Loucy (cell line): Measurements from ENCODE around the gene CCRL2.

Experiments
- H2AFZ ChIP-seq: fragments of 200-600 bp; sonication (generic); 2 replicates; pipeline ENCODE4 v1.6.0; 2016; ENCODE audit warnings: antibody characterized with exemption, mild to moderate bottlenecking, low read length, moderate library complexity
- H3F3A ChIP-seq: fragments of 200-600 bp; 2 replicates; pipeline ENCODE4 v1.6.0; 2016; ENCODE audit warnings: antibody characterized with exemption, low read depth, mild to moderate bottlenecking
- H3K27me3 ChIP-seq: fragments of 200-600 bp; sonication (generic); 2 replicates; pipeline ENCODE4 v1.6.1; 2014; ENCODE audit warnings: low read length, mild to moderate bottlenecking; ENCODE audit not compliant: insufficient read depth, poor library complexity, severe bottlenecking
- H3K36me3 ChIP-seq: fragments of 200-600 bp; sonication (generic); 2 replicates; pipeline ENCODE4 v1.6.1; 2016; ENCODE audit warnings: low read length; ENCODE audit not compliant: insufficient read depth
- H3K4me1 ChIP-seq: fragments of 200-600 bp; sonication (generic); 2 replicates; pipeline ENCODE4 v1.5.1; 2014; ENCODE audit warnings: low read length, mild to moderate bottlenecking; ENCODE audit not compliant: insufficient read depth, poor library complexity, severe bottlenecking
- H3K4me2 ChIP-seq: fragments of 200-600 bp; sonication (generic); 2 replicates; pipeline ENCODE4 v1.6.0; 2014; ENCODE audit warnings: antibody characterized with exemption, low read length, low read depth, mild to moderate bottlenecking; ENCODE audit not compliant: poor library complexity, severe bottlenecking
- H3K4me3 ChIP-seq: fragments of 200-600 bp; sonication (generic); 2 replicates; pipeline ENCODE4 v1.5.1; 2014; ENCODE audit warnings: low read length, mild to moderate bottlenecking, mixed read lengths; ENCODE audit not compliant: poor library complexity, severe bottlenecking
- H3K79me2 ChIP-seq: fragments of 200-600 bp; sonication (generic); 2 replicates; pipeline ENCODE4 v1.6.1; 2014; ENCODE audit warnings: low read length; ENCODE audit not compliant: insufficient read depth
- H3K9ac ChIP-seq: fragments of 200-600 bp; sonication (generic); 2 replicates; pipeline ENCODE4 v1.6.0; 2014; ENCODE audit warnings: mild to moderate bottlenecking, low read depth, low read length, moderate library complexity; ENCODE audit not compliant: poor library complexity, severe bottlenecking
- H3K9me2 ChIP-seq: fragments of 200-600 bp; sonication (generic); replicated peaks from 2 replicates; pipeline ENCODE4 v1.6.1; 2016; ENCODE audit warnings: low read depth, low read length, mixed read lengths
- H3K9me3 ChIP-seq: fragments of 200-600 bp; sonication (generic); 2 replicates; pipeline ENCODE4 v1.6.1; 2014; ENCODE audit warnings: mild to moderate bottlenecking, antibody characterized with exemption, low read length, low read depth; ENCODE audit not compliant: insufficient read depth
- H4K20me1 ChIP-seq: fragments of 200-600 bp; sonication (generic); 2 replicates; pipeline ENCODE4 v1.6.0; 2014; ENCODE audit warnings: antibody characterized with exemption, low read length, mild to moderate bottlenecking; ENCODE audit not compliant: insufficient read depth, poor library complexity, severe bottlenecking
- CTCF ChIP-seq: fragments of 200-600 bp; sonication (generic); conservative IDR thresholded peaks from 2 replicates; pipeline ENCODE4 v1.5.1; 2014; ENCODE audit warnings: mild to moderate bottlenecking, antibody characterized with exemption, low read length
- EZH2phosphoT487 ChIP-seq: fragments of 200-600 bp; IDR thresholded peaks from 2 replicates; pipeline ENCODE4 v1.6.1; 2018; ENCODE audit warnings: antibody characterized with exemption, mild to moderate bottlenecking, moderate library complexity, borderline replicate concordance

CCRL2 gene

GRCh38 chr3:46454209-46454595, 47.1 kb downstream of the CCRL2 start:
- Histone ChIP-seq H3K36me3 (no peaks in the 10 kb centered on the region), H3K9ac (no peak overlapping the region)

GRCh38 chr3:46454606-46455005, 47.5 kb downstream of the CCRL2 start:
- Histone ChIP-seq H3K4me2 (no peak overlapping the region), H3K4me3 (no peak overlapping the region), H3K9me3 (no peaks in the 10 kb centered on the region), H3K4me1 (peaks cover 10% of the 10 kb centered on the region), H4K20me1 (no peaks in the 10 kb centered on the region), H3K9ac (no peak overlapping the region), H3K36me3 (no peaks in the 10 kb centered on the region), H3K27me3 (no peaks in the 10 kb centered on the region), H3K9me2 (no peaks in the 10 kb centered on the region), H3F3A (no peaks in the 10 kb centered on the region), H3K79me2 (no peaks in the 10 kb centered on the region), H2AFZ (no peak overlapping the region)
- TF ChIP-seq CTCF (no peak), EZH2phosphoT487 (no peak)

More at GRCh38 chr3:46454209-46454595, 47.1 kb downstream of the CCRL2 start:
- peaks cover 10% of the 10 kb centered on the region for H3K4me1 ChIP-seq
- TF ChIP-seq EZH2phosphoT487 (no peak), CTCF (no peak)
- no peaks in the 10 kb centered on the region for H3K9me3 ChIP-seq
- H3K27me3 ChIP-seq, result no peaks in the 10 kb centered on the region
- H3K79me2 ChIP-seq, result no peaks in the 10 kb centered on the region
- no peaks in the 10 kb centered on the region for H4K20me1 ChIP-seq
- H3K9me2 ChIP-seq, result no peaks in the 10 kb centered on the region
- H3F3A ChIP-seq, result no peaks in the 10 kb centered on the region
- no peak overlapping the region for H3K4me3 ChIP-seq
- no peak overlapping the region for H2AFZ ChIP-seq
- peak overlapping the region; percentile 20 for H3K4me2 ChIP-seq

GRCh38 chr3:46455231-46456115, 48.4 kb downstream of the CCRL2 start:
- Histone ChIP-seq H3K27me3 (no peaks in the 10 kb centered on the region), H3K9me3 (no peaks in the 10 kb centered on the region), H3K79me2 (no peaks in the 10 kb centered on the region), H3K4me2 (no peak overlapping the region), H3K4me3 (no peak overlapping the region), H3K9ac (no peak overlapping the region), H3F3A (no peaks in the 10 kb centered on the region), H3K4me1 (peaks cover 10% of the 10 kb centered on the region), H3K9me2 (no peaks in the 10 kb centered on the region), H3K36me3 (no peaks in the 10 kb centered on the region), H4K20me1 (no peaks in the 10 kb centered on the region), H2AFZ (no peak overlapping the region)
- TF ChIP-seq EZH2phosphoT487 (no peak), CTCF (no peak)
